Erythroblast (primary cell): ENCODE measurements around the gene TBC1D16.

Source experiments
- GATA1 ChIP-seq: IDR thresholded peaks from 2 replicates; pipeline ENCODE4 v1.6.1; 2011; ENCODE audit warnings: low read depth, mild to moderate bottlenecking, control low read depth, low read length, moderate library complexity
- POLR2A ChIP-seq: IDR thresholded peaks from 2 replicates; pipeline ENCODE4 v1.6.1; 2011; ENCODE audit warnings: mild to moderate bottlenecking, low read length

GRCh38 chr17:79991140-79991923, 44.3 kb downstream of the TBC1D16 start:
- TF ChIP-seq POLR2A (no peak), GATA1 (no peak)
